ENCODE results near the gene SPSB1. TPM values are rescaled to one million over a fixed set of nuclear protein-coding genes. Genes with fewer than 3 reads are reported as not detected.
A peak's percentile ranks its signal among the peaks of the same experiment; 100 is the strongest.

The SPSB1 gene
- total RNA-seq, 4 donors from 2014 or later, result 18.9 to 64.9 (median 41.8) TPM

DNA sequence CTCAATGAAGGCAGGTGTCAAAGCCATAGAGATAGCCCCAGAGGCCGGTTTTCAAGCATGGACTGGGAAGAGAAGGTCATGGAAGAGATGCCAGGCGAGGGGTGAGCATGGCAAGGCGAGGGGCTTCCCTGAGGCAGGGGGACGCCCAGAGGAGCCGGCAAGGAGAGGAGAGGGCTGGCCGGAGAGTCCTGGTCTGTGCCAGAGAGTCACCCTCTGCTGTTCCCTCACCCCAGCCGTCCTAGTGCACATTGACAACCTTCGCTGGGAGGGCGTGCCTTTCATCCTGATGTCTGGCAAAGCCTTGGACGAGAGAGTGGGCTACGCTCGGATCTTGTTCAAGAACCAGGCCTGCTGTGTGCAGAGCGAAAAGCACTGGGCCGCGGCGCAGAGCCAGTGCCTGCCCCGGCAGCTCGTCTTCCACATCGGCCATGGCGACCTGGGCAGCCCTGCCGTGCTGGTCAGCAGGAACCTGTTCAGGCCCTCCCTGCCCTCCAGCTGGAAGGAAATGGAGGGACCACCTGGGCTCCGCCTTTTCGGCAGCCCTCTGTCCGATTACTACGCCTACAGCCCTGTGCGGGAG is 29.3 kb upstream of the SPSB1 start:
- TF ChIP-seq POLR2A (IDR thresholded peaks at IDR 0.05) (no peak), EP300 (IDR thresholded peaks at IDR 0.05) (no peak)
- TF ChIP-seq, protein P1, sequence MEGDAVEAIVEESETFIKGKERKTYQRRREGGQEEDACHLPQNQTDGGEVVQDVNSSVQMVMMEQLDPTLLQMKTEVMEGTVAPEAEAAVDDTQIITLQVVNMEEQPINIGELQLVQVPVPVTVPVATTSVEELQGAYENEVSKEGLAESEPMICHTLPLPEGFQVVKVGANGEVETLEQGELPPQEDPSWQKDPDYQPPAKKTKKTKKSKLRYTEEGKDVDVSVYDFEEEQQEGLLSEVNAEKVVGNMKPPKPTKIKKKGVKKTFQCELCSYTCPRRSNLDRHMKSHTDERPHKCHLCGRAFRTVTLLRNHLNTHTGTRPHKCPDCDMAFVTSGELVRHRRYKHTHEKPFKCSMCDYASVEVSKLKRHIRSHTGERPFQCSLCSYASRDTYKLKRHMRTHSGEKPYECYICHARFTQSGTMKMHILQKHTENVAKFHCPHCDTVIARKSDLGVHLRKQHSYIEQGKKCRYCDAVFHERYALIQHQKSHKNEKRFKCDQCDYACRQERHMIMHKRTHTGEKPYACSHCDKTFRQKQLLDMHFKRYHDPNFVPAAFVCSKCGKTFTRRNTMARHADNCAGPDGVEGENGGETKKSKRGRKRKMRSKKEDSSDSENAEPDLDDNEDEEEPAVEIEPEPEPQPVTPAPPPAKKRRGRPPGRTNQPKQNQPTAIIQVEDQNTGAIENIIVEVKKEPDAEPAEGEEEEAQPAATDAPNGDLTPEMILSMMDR (IDR thresholded peaks at IDR 0.05), result no peak
- H3K36me3 ChIP-seq, result peaks cover 0 to 59% (median 4%) of the 10 kb centered on the region in 3 donors
- H3K27me3 ChIP-seq, result no peaks in the 10 kb centered on the region
- no peak overlapping the region for H3K27ac ChIP-seq
- no peak for DNase-seq (ENCODE audit: low spot score in 2 of 2)
- H3K4me3 ChIP-seq, result no peak overlapping the region
- H3K4me1 ChIP-seq, result peaks cover 0 to 11% (median 4%) of the 10 kb centered on the region in 4 donors
- no peaks in the 10 kb centered on the region for H3K9me3 ChIP-seq
- 87 to 91% methylated on average over 26 of the region's 26 CpGs for WGBS, 2 donors

DNA sequence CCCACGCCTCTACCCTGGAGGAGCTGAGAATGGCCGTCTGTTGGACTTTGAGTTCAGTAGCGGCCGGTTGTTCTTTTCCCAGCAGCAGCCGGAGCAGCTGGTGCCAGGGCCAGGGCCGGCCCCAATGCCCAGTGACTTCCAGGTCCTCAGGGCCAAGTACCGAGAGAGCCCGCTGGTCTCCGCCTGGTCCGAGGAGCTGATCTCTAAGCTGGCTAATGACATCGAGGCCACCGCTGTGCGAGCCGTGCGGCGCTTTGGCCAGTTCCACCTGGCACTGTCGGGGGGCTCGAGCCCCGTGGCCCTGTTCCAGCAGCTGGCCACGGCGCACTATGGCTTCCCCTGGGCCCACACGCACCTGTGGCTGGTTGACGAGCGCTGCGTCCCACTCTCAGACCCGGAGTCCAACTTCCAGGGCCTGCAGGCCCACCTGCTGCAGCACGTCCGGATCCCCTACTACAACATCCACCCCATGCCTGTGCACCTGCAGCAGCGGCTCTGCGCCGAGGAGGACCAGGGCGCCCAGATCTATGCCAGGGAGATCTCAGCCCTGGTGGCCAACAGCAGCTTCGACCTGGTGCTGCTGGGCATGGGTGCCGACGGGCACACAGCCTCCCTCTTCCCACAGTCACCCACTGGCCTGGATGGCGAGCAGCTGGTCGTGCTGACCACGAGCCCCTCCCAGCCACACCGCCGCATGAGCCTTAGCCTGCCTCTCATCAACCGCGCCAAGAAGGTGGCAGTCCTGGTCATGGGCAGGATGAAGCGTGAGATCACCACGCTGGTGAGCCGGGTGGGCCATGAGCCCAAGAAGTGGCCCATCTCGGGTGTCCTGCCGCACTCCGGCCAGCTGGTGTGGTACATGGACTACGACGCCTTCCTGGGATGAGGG is 28.5 kb upstream of the SPSB1 start:
- H3K4me1 ChIP-seq, result peaks cover 0 to 11% (median 4%) of the 10 kb centered on the region in 4 donors
- H3K4me3 ChIP-seq, result no peak overlapping the region
- H3K27me3 ChIP-seq, result no peaks in the 10 kb centered on the region
- 92 to 95% methylated on average over 34 to 36 of the region's 50 CpGs for WGBS, 2 donors
- no peaks in the 10 kb centered on the region for H3K9me3 ChIP-seq
- H3K27ac ChIP-seq, result no peak overlapping the region
- no peak for DNase-seq (ENCODE audit: low spot score in 2 of 2)
- peaks cover 0 to 67% (median 4%) of the 10 kb centered on the region in 3 donors for H3K36me3 ChIP-seq
- TF ChIP-seq EP300 (IDR thresholded peaks at IDR 0.05) (no peak), POLR2A (IDR thresholded peaks at IDR 0.05) (no peak)
- TF ChIP-seq, protein P1 (IDR thresholded peaks at IDR 0.05), result no peak

DNA sequence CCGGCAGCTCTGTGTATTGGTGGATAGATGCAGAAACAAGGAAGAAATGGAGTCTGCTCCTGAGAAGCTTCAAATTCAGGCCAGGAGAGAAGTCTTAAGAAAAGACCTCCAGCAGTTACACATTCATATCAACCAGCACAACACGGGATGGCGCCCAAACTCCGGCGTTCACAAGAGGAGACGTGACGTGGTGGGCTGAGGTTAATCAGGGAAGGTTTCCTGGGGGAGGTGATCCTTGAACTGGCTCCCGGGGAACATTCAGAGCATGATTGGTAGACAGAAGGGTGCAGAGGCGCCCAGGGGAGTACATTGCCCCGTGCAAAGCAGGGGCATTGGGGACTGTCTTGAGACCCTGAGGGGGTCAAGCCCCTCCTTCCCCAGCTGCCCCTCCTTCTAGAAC is 27.7 kb upstream of the SPSB1 start:
- Histone ChIP-seq H3K9me3 (no peaks in the 10 kb centered on the region), H3K4me1 (peaks cover 0 to 12% (median 4%) of the 10 kb centered on the region in 4 donors), H3K27ac (no peak overlapping the region), H3K27me3 (no peaks in the 10 kb centered on the region), H3K4me3 (no peak overlapping the region), H3K36me3 (peaks cover 0 to 75% (median 4%) of the 10 kb centered on the region in 3 donors)
- TF ChIP-seq, protein P1 (IDR thresholded peaks at IDR 0.05), result no peak
- TF ChIP-seq EP300 (IDR thresholded peaks at IDR 0.05), result no peak
- no peak for TF ChIP-seq POLR2A (IDR thresholded peaks at IDR 0.05)
- no peak for DNase-seq (ENCODE audit: low spot score in 2 of 2)
- 90% methylated on average over 10 of the region's 10 CpGs for WGBS, 2 donors

DNA sequence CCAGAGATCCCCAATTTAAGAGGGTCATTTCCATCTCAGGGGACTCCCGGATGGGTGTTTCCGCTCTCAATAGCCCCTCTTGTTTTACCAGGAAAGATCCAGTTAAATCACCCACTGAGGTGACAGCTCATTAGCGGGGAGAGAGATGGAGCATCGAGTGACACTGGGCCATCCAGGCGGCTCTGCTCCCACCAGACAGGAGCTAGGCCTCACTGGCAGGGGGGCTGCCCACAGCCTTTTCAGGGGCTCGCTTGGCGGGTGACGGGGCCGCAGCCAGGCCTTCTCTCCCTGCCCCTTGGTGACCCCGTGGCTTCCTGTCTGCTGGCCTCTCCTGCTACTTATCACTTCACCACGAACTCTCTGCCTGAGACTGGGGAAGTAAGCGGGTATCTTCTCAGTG is 26.7 kb upstream of the SPSB1 start:
- no peak for DNase-seq (ENCODE audit: low spot score in 2 of 2)
- H3K4me3 ChIP-seq, result no peak overlapping the region
- peaks cover 0 to 73% (median 4%) of the 10 kb centered on the region in 3 donors for H3K36me3 ChIP-seq
- TF ChIP-seq EP300 (IDR thresholded peaks at IDR 0.05) (no peak), POLR2A (IDR thresholded peaks at IDR 0.05) (no peak)
- TF ChIP-seq, protein P1 (IDR thresholded peaks at IDR 0.05), result no peak
- no peaks in the 10 kb centered on the region for H3K27me3 ChIP-seq
- H3K4me1 ChIP-seq, result peaks cover 0 to 18% (median 4%) of the 10 kb centered on the region in 4 donors
- H3K27ac ChIP-seq, result no peak overlapping the region
- no peaks in the 10 kb centered on the region for H3K9me3 ChIP-seq
- 73 to 75% methylated on average over 12 of the region's 12 CpGs for WGBS, 2 donors

DNA sequence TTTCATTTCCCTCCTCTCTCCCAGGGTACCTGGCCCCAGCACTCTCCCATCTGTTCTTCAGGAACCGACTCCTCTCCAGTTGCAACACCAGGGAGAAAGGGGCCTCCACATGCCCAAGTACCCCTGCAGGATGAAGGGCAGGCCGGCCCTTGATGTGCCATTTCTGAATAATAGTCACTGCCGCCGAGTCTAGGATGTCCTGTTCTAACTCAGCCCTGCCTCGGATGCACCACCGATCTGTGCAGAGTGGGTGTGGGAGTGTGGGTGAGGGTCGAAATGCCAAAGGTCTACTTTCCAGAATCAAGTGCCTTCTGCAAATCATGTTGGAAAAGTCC is 25.4 kb upstream of the SPSB1 start:
- 60 to 61% methylated on average over 7 of the region's 7 CpGs for WGBS, 2 donors
- peak overlapping the region in 1 of 4 donors; percentile 39 for H3K27ac ChIP-seq

More for the DNA sequence above, 25.4 kb upstream of the SPSB1 start:
- peaks cover 0 to 67% (median 4%) of the 10 kb centered on the region in 3 donors for H3K36me3 ChIP-seq
- no peak for TF ChIP-seq POLR2A (IDR thresholded peaks at IDR 0.05)
- TF ChIP-seq, protein P1 (IDR thresholded peaks at IDR 0.05), result peak in 1 of 5 experiments; percentile 52
- DNase-seq (ENCODE audit: low spot score in 2 of 2), result no peak
- peaks cover 0 to 18% (median 4%) of the 10 kb centered on the region in 4 donors for H3K4me1 ChIP-seq
- H3K27me3 ChIP-seq, result no peaks in the 10 kb centered on the region
- H3K4me3 ChIP-seq, result no peak overlapping the region
- no peaks in the 10 kb centered on the region for H3K9me3 ChIP-seq
